ENCODE data around the gene C16orf92. TPM values are rescaled to one million over a fixed set of nuclear protein-coding genes. Genes with fewer than 3 reads are reported as not detected.

Gene C16orf92
- total RNA-seq, 1 experiment from 2014 or later = not detected

DNA sequence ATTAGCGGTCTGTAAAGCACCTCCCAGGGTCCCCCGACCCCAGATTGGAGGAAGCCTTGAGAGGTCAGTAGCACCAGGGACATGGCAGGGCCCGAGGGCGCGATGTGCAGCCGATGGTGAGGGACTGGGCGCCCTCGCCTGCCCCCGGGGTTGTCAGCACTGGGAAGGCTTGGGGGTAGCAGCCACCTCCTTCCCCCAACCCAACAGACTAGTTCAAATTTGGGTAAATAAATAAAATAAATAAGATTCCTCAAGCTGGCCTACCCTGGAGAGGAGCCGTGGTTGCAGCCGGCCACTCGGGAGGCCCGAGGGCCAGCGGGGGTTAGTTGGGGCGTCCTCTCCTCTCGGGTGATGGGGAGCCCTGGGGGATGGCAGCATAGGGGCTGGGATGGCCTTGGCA is 1.5 kb downstream of the C16orf92 start:
- ChIA-PET POLR2A (no interaction called here), CTCF (no interaction called here)
- ATAC-seq (no peak), DNase-seq (ENCODE audit: low read depth, low spot score) (no peak)
- TF ChIP-seq SIN3A (IDR thresholded peaks at IDR 0.05; ENCODE audit: borderline replicate concordance, insufficient read depth, low read depth, low read length) = no peak
- Histone ChIP-seq H3K27ac (ENCODE audit: low read length) (no peak overlapping the region), H3K4me1 (ENCODE audit: control insufficient read depth, insufficient read depth, low read length) (no peaks in the 10 kb centered on the region), H3K27me3 (ENCODE audit: control insufficient read depth, insufficient read depth, low read length) (no peaks in the 10 kb centered on the region), H3K36me3 (ENCODE audit: control insufficient read depth, insufficient read depth, low read length) (no peaks in the 10 kb centered on the region), H3K9me3 (ENCODE audit: control insufficient read depth, insufficient read depth, low read depth, low read length) (no peaks in the 10 kb centered on the region), H3K4me3 (ENCODE audit: low read depth in 2 of 2, low read length in 2 of 2) (no peak overlapping the region)
- in situ Hi-C loops (cut with HindIII; ENCODE audit: low pct_unique_long_range_greater_than_20kb, low sequenced_read_pairs) = no loop called here
- BruUV-seq (replicated peaks) = no TSS peak
- intact Hi-C loops (cut with micrococcal nuclease; ENCODE audit: unreplicated experiment) = loop anchor here (10.0 kb wide), 1 partner anchor 110 kb away; no protein-coding TSS in a partner anchor

DNA sequence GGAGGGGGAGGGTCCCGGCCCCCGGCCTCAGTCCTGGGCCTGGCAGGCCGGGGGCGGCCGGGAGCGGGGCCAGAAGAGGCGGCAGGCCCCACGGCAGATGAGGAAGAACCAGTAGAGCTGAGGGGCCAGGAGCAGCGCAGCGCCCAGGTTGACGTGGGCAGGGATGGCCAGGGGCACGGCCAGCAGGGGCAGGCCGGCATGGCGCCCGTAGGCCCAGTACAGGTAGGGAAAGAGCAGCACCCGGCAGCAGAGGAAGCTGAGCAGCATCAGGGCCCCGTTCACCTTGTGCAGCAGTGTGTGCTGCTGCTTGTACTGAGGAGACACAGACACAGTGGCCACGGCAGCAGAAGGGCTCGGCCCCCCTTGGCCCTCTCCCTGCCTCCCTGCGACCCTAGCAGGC is 2.2 kb downstream of the C16orf92 start:
- H3K27me3 ChIP-seq (ENCODE audit: control insufficient read depth, insufficient read depth, low read length) = no peaks in the 10 kb centered on the region
- DNase-seq (ENCODE audit: low read depth, low spot score) (no peak), ATAC-seq (no peak)
- no peaks in the 10 kb centered on the region for H3K36me3 ChIP-seq (ENCODE audit: control insufficient read depth, insufficient read depth, low read length)
- no peaks in the 10 kb centered on the region for H3K9me3 ChIP-seq (ENCODE audit: control insufficient read depth, insufficient read depth, low read depth, low read length)
- CTCF ChIA-PET = no interaction called here
- in situ Hi-C loops (cut with HindIII; ENCODE audit: low pct_unique_long_range_greater_than_20kb, low sequenced_read_pairs) = no loop called here
- H3K4me3 ChIP-seq (ENCODE audit: low read depth in 2 of 2, low read length in 2 of 2) = no peak overlapping the region
- no peak overlapping the region for H3K27ac ChIP-seq (ENCODE audit: low read length)
- no peaks in the 10 kb centered on the region; the same call in 1 of the 2 replicates for H3K4me1 ChIP-seq (ENCODE audit: control insufficient read depth, insufficient read depth, low read length)
- TF ChIP-seq SIN3A (IDR thresholded peaks at IDR 0.05; ENCODE audit: borderline replicate concordance, insufficient read depth, low read depth, low read length) (no peak), TCF7L2 (IDR thresholded peaks at IDR 0.05; ENCODE audit: low read depth, low read length) (no peak), POLR2AphosphoS5 (IDR thresholded peaks at IDR 0.05; ENCODE audit: low read depth, low read length) (no peak)
- TF ChIP-seq, protein P1, sequence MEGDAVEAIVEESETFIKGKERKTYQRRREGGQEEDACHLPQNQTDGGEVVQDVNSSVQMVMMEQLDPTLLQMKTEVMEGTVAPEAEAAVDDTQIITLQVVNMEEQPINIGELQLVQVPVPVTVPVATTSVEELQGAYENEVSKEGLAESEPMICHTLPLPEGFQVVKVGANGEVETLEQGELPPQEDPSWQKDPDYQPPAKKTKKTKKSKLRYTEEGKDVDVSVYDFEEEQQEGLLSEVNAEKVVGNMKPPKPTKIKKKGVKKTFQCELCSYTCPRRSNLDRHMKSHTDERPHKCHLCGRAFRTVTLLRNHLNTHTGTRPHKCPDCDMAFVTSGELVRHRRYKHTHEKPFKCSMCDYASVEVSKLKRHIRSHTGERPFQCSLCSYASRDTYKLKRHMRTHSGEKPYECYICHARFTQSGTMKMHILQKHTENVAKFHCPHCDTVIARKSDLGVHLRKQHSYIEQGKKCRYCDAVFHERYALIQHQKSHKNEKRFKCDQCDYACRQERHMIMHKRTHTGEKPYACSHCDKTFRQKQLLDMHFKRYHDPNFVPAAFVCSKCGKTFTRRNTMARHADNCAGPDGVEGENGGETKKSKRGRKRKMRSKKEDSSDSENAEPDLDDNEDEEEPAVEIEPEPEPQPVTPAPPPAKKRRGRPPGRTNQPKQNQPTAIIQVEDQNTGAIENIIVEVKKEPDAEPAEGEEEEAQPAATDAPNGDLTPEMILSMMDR (IDR thresholded peaks at IDR 0.05) = no peak
- TF ChIP-seq, protein P2, sequence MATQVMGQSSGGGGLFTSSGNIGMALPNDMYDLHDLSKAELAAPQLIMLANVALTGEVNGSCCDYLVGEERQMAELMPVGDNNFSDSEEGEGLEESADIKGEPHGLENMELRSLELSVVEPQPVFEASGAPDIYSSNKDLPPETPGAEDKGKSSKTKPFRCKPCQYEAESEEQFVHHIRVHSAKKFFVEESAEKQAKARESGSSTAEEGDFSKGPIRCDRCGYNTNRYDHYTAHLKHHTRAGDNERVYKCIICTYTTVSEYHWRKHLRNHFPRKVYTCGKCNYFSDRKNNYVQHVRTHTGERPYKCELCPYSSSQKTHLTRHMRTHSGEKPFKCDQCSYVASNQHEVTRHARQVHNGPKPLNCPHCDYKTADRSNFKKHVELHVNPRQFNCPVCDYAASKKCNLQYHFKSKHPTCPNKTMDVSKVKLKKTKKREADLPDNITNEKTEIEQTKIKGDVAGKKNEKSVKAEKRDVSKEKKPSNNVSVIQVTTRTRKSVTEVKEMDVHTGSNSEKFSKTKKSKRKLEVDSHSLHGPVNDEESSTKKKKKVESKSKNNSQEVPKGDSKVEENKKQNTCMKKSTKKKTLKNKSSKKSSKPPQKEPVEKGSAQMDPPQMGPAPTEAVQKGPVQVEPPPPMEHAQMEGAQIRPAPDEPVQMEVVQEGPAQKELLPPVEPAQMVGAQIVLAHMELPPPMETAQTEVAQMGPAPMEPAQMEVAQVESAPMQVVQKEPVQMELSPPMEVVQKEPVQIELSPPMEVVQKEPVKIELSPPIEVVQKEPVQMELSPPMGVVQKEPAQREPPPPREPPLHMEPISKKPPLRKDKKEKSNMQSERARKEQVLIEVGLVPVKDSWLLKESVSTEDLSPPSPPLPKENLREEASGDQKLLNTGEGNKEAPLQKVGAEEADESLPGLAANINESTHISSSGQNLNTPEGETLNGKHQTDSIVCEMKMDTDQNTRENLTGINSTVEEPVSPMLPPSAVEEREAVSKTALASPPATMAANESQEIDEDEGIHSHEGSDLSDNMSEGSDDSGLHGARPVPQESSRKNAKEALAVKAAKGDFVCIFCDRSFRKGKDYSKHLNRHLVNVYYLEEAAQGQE (IDR thresholded peaks at IDR 0.05; ENCODE audit: insufficient read depth in 1 of 2, low read depth in 2 of 2, low read length in 1 of 2) = no peak
- no TSS peak for BruUV-seq (replicated peaks)
- intact Hi-C loops (cut with micrococcal nuclease; ENCODE audit: unreplicated experiment) = loop anchor here (5.0 to 10.0 kb wide), 2 partner anchors 110 to 333 kb away; no protein-coding TSS in a partner anchor
- POLR2A ChIA-PET = interaction anchor here (0.5 kb wide), 1 partner anchor 903 kb away, joined by 6 read pairs; no protein-coding TSS in a partner anchor

DNA sequence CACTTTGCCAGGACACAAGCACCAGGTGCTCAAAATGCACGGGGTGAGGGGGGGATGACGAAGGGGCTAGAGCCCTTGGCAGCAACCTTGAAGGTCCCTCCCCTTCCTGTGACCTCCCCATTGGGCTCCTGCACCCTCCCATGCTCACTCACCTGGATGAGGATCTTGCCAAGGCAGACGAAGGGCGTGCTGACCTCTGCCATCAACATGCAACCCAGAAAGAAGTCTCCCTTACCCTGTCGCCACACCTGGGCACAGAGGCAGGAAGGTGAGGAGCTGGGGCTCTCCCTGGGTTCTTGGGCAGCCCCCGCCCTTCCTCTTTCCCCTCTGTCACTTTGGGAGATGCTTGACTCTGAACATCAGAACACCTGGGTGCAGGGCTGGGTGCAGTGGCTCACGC is 2.6 kb downstream of the C16orf92 start:
- CTCF ChIA-PET = no interaction called here
- no peaks in the 10 kb centered on the region for H3K27me3 ChIP-seq (ENCODE audit: control insufficient read depth, insufficient read depth, low read length)
- no peaks in the 10 kb centered on the region for H3K9me3 ChIP-seq (ENCODE audit: control insufficient read depth, insufficient read depth, low read depth, low read length)
- POLR2A ChIA-PET = interaction anchor here (0.5 kb wide), 1 partner anchor 903 kb away, joined by 6 read pairs; no protein-coding TSS in a partner anchor
- no TSS peak for BruUV-seq (replicated peaks)
- intact Hi-C loops (cut with micrococcal nuclease; ENCODE audit: unreplicated experiment) = loop anchor here (5.0 to 10.0 kb wide), 2 partner anchors 111 to 333 kb away; no protein-coding TSS in a partner anchor
- ATAC-seq (no peak), DNase-seq (ENCODE audit: low read depth, low spot score) (no peak)
- TF ChIP-seq TCF7L2 (IDR thresholded peaks at IDR 0.05; ENCODE audit: low read depth, low read length) = no peak
- TF ChIP-seq POLR2AphosphoS5 (IDR thresholded peaks at IDR 0.05; ENCODE audit: low read depth, low read length) = no peak
- TF ChIP-seq, protein P2 (IDR thresholded peaks at IDR 0.05; ENCODE audit: insufficient read depth in 1 of 2, low read depth in 2 of 2, low read length in 1 of 2) = no peak
- TF ChIP-seq, protein P1 (IDR thresholded peaks at IDR 0.05) = no peak
- no peak for TF ChIP-seq SIN3A (IDR thresholded peaks at IDR 0.05; ENCODE audit: borderline replicate concordance, insufficient read depth, low read depth, low read length)
- no peak overlapping the region for H3K27ac ChIP-seq (ENCODE audit: low read length)
- in situ Hi-C loops (cut with HindIII; ENCODE audit: low pct_unique_long_range_greater_than_20kb, low sequenced_read_pairs) = no loop called here
- no peaks in the 10 kb centered on the region for H3K36me3 ChIP-seq (ENCODE audit: control insufficient read depth, insufficient read depth, low read length)
- no peaks in the 10 kb centered on the region; the same call in 1 of the 2 replicates for H3K4me1 ChIP-seq (ENCODE audit: control insufficient read depth, insufficient read depth, low read length)
- H3K4me3 ChIP-seq (ENCODE audit: low read depth in 2 of 2, low read length in 2 of 2) = no peak overlapping the region
